NB4 (cell line): ENCODE results near the gene YIPF3.
"Not testable (repeated sequence)": the region's sequence is repeated elsewhere in the genome, so short reads cannot be mapped to it uniquely, and the experiment has no call there.

ENCODE experiments used
- DNase-seq: peaks from one replicate; pipeline ENCODE4 v3.0.0; 2010; ENCODE audit warnings: low read depth
- H3K4me3 ChIP-seq: one replicate; pipeline ENCODE4 v1.5.1; 2011; ENCODE audit warnings: mild to moderate bottlenecking, low read depth, low read length, moderate library complexity
- MYC ChIP-seq: IDR thresholded peaks from 2 replicates; pipeline ENCODE4 v1.6.1; 2011; ENCODE audit warnings: low read depth, low read length
- POLR2A ChIP-seq: IDR thresholded peaks from 2 replicates; pipeline ENCODE4 v1.6.1; 2011; ENCODE audit warnings: mild to moderate bottlenecking; ENCODE audit not compliant: insufficient read length; ENCODE audit errors: extremely low read depth
- TF ChIP-seq, protein P1 (sequence below): IDR thresholded peaks from 2 replicates; pipeline ENCODE4 v1.6.1; 2011; ENCODE audit warnings: low read depth, low read length
- TF ChIP-seq, protein P2 (sequence below): IDR thresholded peaks from one replicate; pipeline ENCODE4 v1.5.1; 2012; ENCODE audit warnings: low read depth, low read length

YIPF3 gene

GRCh38 chr6:43516697-43517504 lies at the start of gene YIPF3, which contains the start of gene POLR1C:
Gene YIPF3, minus strand, starts transcription at chr6:43516926. Its CDS starts 119 bp downstream, at chr6:43516807.
Gene POLR1C, plus strand, starts transcription at chr6:43517089. Its CDS starts 21 bp downstream, at chr6:43517110.
- TF ChIP-seq POLR2A (peak; percentile 95), MYC (peak; percentile 98)
- TF ChIP-seq, protein P1, sequence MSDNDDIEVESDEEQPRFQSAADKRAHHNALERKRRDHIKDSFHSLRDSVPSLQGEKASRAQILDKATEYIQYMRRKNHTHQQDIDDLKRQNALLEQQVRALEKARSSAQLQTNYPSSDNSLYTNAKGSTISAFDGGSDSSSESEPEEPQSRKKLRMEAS = peak; percentile 94
- TF ChIP-seq, protein P2, sequence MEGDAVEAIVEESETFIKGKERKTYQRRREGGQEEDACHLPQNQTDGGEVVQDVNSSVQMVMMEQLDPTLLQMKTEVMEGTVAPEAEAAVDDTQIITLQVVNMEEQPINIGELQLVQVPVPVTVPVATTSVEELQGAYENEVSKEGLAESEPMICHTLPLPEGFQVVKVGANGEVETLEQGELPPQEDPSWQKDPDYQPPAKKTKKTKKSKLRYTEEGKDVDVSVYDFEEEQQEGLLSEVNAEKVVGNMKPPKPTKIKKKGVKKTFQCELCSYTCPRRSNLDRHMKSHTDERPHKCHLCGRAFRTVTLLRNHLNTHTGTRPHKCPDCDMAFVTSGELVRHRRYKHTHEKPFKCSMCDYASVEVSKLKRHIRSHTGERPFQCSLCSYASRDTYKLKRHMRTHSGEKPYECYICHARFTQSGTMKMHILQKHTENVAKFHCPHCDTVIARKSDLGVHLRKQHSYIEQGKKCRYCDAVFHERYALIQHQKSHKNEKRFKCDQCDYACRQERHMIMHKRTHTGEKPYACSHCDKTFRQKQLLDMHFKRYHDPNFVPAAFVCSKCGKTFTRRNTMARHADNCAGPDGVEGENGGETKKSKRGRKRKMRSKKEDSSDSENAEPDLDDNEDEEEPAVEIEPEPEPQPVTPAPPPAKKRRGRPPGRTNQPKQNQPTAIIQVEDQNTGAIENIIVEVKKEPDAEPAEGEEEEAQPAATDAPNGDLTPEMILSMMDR = no peak
- peak; percentile 98 for DNase-seq
- H3K4me3 ChIP-seq = peak within 1 kb of the TSS; percentile 93

DNA sequence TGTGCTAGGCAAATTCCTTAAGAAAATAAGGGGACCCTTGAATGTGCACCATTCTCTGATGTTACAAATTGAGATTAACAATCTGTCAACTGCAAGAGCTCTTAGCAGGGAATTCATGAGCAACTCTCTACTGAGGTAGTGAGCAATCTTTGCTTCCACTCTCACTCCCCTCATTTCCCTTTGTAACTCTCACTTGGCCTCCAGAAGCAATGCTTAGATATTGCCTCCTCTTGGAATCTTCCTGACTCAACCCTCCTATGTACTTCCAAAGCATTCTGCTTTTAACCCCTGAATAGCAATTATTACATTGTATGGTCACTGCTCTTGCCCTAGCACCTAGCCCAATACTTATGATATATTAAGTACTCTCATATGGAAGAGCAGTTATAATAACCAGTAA lies 42.6 kb upstream of the YIPF3 start:
- TF ChIP-seq, protein P1 = no peak
- no peak for TF ChIP-seq MYC
- TF ChIP-seq, protein P2 = no peak
- no peak for TF ChIP-seq POLR2A
- H3K4me3 ChIP-seq = no peak overlapping the region
- no peak for DNase-seq

GRCh38 chr6:43557620-43558019 lies 40.9 kb upstream of the YIPF3 start:
- H3K4me3 ChIP-seq, DNase-seq: not testable (repeated sequence)

- TF ChIP-seq POLR2A (no peak), MYC (no peak)
- TF ChIP-seq, protein P1 = no peak
- TF ChIP-seq, protein P2 = no peak
- peak; percentile 23 for DNase-seq
- no peak overlapping the region for H3K4me3 ChIP-seq
Measured at GRCh38 chr6:43547222-43547621, 30.5 kb upstream of the YIPF3 start.

GRCh38 chr6:43544461-43544860 lies 27.7 kb upstream of the YIPF3 start:
- TF ChIP-seq, protein P2 = no peak
- TF ChIP-seq, protein P1 = no peak
- TF ChIP-seq MYC (no peak), POLR2A (no peak)
- no peak for DNase-seq

GRCh38 chr6:43541774-43542471 lies 25.2 kb upstream of the YIPF3 start:
- no peak overlapping the region for H3K4me3 ChIP-seq
- DNase-seq = no peak
- TF ChIP-seq, protein P1 = no peak
- TF ChIP-seq MYC = no peak
- TF ChIP-seq, protein P2 = no peak
- no peak for TF ChIP-seq POLR2A

More at GRCh38 chr6:43544461-43544860, 27.7 kb upstream of the YIPF3 start:
- no peak overlapping the region for H3K4me3 ChIP-seq
